Measurements from ENCODE around the gene PCBP3.

- TF ChIP-seq POLR2AphosphoS5 (IDR thresholded peaks at IDR 0.05; ENCODE audit: low read depth, low read length), result no peak
- no peak for TF ChIP-seq KDM5A (IDR thresholded peaks at IDR 0.05; ENCODE audit: low read length)
- no peak for TF ChIP-seq CTCF (IDR thresholded peaks at IDR 0.05; ENCODE audit: control extremely low read depth in 1 of 3, insufficient read depth in 1 of 3, low read depth in 1 of 3, low read length in 3 of 3)
- no peak for TF ChIP-seq USF2 (IDR thresholded peaks at IDR 0.05; ENCODE audit: low read length)
- TF ChIP-seq EZH2 (IDR thresholded peaks at IDR 0.05; ENCODE audit: low read depth, low read length, severe bottlenecking), result no peak
- no peak for TF ChIP-seq RAD21 (IDR thresholded peaks at IDR 0.05 in 1 of 2, conservative IDR thresholded peaks at IDR 0.05 in 1 of 2; ENCODE audit: low read depth in 2 of 2, low read length in 2 of 2)
- no peak for TF ChIP-seq RFX5 (IDR thresholded peaks at IDR 0.05; ENCODE audit: borderline replicate concordance, low read depth, low read length)
- TF ChIP-seq SP2 (IDR thresholded peaks at IDR 0.05; ENCODE audit: low read length), result no peak
These were observed 10.8 kb upstream of the PCBP3 start for GRCh38 chr21:45632637-45633251.
